Stimulated activated CD8-positive, alpha-beta memory T cell treated with anti-CD3 and anti-CD28 coated beads, Interleukin-15, amount 100 ng/mL, for 4 hours (primary cell): ENCODE measurements around the gene HID1.

Experiments
- DNase-seq, 2 donors: peaks; one replicate each; pipeline ENCODE4 v3.0.0-alpha.2; 2020; ENCODE audit warnings: low read depth in 2 of 2

HID1 gene

DNA sequence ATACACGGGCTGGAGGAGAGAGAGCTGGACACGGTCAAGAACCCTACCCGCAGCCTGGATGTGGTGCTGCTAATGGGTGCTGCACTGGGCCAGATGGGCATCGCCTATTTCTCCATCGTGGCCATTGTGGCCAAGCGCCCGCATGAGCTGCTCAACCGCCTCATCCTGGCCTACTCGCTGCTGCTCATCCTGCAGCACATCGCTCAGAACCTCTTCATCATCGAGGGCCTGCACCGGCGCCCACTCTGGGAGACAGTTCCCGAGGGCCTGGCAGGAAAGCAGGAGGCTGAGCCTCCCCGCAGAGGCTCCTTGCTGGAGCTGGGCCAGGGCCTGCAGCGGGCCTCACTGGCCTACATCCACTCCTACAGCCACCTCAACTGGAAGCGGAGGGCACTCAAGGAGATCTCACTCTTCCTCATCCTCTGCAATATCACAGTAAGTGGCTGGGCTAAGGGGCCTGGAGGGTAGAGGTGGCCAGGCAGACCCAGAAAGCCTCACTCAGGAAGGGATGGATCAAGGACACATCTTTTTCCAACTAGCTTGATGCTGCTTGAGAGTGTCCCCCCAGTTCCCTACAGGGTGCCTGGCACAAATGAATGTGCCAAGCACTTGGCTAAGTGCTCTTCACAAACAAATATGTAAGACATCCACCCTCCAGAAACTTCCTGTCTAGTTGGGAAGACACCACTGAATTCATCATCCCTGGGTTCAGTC, 25.4 kb downstream of the HID1 start:
- no peak for DNase-seq

DNA sequence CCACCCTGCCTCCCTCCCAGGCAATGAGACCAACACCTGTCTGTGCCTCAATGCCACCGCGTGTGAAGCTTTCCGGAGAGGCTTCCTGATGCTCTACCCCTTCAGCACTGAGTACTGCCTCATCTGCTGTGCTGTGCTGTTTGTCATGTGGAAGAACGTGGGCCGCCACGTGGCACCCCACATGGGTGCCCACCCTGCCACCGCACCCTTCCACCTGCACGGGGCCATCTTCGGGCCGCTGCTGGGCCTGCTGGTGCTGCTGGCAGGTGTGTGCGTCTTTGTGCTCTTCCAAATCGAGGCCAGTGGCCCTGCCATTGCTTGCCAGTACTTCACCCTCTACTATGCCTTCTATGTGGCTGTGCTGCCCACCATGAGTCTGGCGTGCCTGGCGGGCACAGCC, 25.9 kb downstream of the HID1 start:
- no peak for DNase-seq

DNA sequence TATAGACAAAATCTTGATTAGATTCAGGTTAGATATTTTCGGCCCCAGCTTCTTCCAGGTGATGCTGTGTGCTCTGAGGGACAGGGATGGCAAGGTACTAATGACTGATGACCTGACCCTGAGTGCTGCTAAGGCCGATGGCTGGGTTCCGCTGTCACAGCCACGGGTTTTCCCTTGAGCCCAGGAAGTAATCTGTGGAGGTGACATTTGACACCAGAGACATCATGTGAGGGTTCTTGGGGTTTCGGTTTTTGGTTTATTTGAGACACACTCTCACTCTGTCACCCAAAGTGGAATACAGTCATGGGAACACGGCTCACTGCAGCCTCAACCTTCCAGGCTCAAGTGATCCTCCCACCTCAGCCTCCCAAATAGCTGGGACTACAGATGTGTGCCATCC, 27.0 kb downstream of the HID1 start:
- DNase-seq = no peak

DNA sequence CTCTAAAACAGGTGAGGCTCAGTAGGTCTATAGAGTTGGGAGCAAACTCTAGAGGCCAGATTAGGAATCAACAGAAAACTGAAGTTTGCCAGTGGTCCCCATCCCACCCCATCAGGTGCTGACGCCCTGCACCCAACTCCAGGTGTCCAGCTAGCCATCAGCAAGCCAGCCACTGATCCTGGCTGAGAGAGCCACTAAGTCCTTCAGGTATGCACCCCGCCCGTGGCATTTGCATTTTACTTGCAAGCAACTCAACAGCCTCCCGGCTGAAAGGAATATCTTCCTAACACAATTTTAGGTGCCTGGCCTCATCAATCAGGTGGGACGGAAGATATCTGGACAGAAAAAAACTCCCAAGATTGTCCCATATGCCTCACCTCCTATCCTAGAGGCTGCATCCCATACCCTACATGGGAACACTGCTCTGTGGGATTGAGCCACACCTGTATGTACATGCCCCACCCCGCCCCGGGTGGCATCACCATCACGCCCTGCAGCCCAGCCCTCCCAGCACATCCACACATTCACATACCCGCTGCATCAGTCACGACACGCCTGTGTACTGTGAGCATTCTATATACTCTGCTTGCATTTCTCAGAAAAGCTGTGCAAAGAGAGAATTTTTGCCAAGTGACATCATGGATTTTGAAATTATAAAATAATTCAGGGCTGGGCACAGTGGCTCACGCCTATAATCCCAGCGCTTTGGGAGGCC, 28.6 kb downstream of the HID1 start:
- DNase-seq = no peak

DNA sequence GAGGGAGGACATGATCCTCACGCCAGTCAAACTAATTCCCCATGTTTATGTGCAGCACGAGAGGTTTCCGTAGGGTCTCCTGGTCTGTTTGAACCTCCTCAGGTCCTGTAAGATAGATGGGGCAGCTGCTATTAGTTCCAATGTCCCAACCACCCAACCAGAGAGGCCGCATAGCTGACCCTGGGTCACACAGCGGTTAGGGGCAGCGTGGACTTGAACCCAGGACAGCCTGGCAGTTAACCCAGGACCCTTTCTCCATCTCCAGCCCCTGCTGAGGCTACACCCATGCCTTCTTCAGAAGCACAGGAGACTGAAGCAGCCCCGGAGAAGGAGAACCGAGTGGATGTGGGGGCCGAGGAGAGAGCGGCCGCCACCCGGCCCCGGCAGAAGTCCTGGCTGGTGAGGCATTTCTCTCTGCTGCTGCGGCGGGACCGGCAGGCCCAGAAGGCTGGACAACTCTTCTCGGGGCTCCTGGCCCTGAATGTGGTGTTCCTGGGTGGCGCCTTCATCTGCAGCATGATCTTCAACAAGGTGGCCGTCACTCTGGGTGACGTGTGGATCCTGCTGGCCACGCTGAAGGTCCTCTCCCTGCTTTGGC, 31.3 kb downstream of the HID1 start:
- no peak for DNase-seq

DNA sequence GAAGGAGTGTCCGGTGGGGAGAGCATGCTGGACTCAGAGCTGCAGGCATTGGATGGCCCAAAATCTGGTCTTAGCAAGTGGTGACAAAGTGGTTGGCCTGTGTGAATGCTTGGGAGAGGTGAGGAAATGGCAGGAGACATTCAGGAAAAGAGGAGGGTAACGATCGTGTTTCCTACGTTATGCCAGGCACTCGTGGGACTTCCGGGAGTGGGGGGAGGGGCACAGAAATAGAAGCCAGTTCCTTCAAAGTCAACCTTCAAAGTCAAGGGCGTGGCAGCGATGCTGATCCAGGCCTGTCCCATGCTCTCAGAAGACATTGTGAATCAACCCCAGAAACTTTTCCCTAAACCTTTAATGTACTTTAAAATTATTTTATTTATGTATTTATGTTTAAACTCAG, 33.0 kb downstream of the HID1 start:
- DNase-seq = no peak

DNA sequence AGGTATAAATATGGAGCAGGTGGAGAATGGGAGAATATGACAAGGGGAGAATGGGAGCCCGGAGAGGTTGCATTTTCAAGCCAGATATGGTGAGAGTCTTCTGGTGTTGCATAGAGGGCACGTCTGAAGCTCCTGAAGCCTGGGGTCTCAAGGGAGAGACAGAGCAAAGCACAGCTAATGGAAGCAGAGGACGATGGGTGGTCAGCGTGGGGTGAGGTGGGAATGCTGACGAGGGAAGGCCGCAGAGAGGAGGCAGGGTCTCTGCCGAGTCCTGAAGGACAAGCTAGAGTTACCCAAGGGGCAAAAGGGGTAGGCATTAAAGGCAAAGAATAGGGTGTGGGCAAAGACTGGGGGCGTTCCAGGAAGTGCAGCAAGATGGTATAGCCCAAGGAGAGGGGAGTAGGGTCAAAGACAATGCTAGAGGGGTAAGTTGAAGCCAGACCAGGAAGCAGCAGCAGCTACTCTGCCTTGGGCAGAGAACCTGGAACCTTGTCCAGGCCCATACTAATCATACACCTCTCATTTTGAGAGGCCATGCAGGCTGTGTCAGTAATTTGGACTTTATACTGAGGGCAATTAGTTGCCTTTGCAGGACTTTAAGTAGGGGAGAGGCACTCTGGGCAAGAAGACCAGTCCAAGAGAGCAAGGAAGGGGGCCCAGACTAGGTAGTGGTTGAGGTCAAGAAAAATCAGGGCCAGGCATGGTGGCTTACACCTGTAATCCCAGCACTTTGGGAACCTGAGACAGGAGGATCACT, 34.2 kb downstream of the HID1 start:
- no peak for DNase-seq

DNA sequence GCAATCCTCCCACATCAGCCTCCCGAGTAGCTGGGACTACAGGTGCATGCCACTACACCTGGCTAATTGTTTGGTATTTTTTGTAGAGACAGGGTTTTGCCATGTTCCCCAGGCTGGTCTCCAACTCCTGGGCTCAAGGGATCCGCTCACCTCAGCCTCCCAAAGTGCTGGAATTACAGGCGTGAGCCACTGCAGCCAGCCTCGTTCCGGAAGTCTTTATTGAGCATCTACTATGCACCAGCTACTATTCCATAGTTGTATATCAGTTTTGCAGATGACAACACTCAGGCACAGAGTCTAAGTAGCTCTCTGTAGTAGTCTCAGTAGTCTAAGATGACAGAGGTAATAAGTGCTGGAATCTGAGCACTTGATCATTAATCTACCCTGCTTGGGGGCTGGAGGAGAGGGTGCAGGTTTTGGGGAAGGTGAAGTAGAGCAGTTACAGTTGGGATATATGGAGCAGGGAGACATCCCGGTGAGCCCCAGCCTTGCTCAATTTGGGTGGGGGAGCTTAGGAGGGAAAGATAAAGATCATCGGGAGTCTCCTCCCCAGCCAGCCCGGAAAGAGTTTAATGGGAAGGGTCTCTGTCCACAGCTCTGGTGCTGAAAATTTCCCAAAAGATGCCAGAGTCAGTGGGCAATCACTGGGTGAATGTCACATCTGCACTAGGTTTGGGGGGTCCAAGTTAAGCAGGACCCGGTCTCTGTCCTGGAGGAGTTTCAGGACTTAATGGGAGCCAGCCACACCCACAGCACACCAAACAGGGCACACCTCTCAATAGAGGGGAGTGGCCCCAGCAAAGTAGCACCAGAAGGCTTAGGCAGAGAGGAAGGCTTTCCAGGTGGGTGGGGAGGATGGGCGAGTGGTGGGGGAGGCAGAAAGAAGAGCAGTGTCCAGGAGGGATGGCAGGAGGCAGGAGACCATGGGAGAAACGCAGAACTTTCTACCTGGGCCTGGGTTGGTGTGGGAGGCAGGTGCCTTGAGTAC, 35.2 kb downstream of the HID1 start:
- no peak for DNase-seq

DNA sequence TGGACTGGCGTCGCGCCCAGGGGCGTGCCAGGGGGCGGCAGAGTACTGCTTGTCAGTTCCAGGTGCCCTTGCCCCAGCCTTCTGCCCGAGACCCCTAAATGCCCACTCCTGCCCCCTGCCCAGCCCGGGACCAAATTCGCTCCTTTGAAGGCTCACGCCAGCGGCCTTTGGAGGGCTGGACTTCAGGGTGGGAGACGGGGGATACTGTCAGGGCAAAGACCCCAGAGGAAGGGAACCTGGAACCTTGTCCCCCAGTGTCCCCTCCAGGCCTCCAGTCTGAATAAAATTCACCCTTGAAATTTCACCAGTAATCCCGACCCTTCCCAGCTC, 36.1 kb downstream of the HID1 start:
- DNase-seq = no peak

DNA sequence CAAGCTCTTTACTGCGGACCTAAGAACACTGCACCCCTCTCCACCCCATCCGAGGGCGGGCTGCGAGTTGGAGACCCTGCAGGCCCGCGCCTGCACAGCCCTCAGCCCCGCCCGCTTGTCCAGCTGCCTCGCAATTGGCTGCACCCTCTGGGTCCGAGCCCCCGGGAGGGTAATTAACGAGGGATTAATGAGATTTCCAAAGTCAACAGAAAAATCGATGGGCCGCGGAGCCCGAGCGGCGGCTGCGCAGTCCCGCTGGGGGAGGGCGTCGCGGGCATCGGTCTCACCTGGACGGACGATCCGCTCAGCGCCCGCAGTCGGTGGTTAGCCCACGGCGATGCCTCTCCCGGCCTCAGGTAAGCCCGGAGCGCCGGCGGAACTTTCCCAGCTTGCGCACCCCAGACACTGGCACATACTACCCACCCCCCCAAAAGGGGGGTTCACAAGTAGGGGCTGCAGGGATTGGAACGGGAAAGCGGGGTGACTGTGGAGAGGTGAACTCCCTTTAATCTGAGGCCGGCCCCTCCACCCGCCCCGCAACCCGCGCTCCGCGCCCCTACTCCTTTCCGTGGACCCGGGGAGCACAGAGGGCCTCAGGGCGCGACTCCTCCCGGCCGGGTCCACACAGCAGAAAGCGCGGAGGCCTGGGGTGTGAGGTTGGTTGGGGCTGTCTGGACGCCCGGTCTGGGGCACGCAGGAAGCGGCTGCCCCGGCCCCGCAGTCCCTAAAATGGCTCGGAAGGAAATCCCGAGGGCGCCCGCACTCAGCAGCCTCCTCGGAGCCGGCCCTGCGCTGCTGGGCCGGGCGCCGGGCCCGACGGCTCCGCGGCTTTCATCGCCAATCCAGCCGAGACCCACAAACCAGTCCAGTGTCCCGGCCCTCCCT, 36.7 kb downstream of the HID1 start, which contains the start of gene OTOP3:
OTOP3 (plus strand) TSS at position 314 of the 885 bp plus-strand sequence; CDS start at position 338, 24 bp downstream.
- no peak for DNase-seq

DNA sequence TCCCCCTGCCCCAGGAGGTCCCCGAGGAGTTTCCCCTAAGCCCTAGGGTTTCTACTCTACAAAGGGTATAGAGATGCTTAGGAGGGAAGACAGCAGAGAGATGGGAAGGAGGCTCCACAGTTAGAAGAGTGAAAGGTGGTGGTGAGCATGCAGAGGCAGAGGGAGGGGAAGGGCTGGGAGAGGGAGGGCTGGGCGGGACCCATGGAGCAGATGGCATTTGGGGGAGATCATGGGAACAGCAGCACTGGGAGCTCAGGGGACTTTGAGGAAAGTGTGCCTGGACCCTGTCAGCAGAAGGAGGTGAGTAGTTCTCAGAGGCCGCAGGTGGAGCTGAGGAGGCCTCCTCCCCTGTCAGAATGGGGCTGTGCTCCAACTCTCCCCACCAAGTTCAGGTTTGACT, 37.5 kb downstream of the HID1 start:
- no peak for DNase-seq

DNA sequence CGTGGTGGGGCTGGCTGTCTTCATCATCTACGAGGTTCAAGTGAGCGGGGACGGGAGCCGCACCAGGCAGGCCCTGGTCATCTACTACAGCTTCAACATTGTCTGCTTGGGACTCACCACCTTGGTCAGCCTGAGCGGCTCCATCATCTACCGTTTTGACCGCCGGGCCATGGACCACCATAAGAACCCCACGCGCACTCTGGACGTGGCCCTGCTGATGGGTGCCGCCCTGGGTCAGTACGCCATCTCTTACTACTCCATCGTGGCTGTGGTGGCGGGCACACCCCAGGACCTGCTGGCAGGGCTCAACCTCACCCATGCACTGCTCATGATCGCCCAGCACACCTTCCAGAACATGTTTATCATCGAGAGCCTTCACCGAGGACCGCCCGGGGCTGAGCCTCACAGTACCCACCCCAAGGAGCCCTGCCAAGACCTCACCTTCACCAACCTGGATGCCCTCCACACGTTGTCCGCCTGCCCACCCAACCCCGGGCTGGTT, 42.0 kb downstream of the HID1 start:
- DNase-seq = no peak

DNA sequence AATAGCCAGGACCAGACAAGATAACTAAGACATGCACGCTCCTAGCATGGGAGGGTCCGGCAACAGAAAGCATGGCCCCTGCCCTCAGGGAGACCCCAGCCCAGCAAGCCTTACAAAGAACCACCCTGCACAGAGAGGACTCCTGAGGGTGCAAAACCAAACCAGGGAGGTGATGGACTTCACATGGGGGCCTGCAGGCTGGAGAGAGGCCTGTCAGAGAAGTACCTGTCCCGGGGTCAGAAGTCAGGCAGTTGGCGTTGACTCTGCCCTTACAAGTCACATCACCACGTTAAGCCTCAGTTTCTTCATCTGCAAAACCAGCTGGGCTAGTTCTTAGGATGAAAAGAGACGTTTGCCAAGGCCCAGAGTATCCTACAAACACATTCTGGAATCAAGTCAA, 43.8 kb downstream of the HID1 start:
- no peak for DNase-seq

DNA sequence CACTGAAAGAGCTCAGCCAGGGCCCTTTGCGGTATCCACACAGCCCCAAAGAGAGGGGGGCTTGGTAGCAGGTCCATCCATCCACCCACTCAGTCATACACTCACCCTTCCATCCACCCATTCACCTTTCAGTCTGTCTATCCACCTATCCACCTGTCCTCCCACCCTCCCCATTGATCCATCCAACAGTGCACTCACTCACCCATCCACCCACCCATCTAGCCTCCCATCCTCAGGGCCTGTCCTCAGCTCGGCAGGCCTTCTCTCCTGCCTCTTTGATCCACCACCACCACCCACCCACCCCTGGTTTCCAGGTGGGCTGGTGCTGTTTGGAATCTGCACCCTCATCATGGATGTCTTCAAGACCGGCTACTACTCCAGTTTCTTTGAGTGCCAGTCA, 47.3 kb downstream of the HID1 start:
- DNase-seq = no peak

DNA sequence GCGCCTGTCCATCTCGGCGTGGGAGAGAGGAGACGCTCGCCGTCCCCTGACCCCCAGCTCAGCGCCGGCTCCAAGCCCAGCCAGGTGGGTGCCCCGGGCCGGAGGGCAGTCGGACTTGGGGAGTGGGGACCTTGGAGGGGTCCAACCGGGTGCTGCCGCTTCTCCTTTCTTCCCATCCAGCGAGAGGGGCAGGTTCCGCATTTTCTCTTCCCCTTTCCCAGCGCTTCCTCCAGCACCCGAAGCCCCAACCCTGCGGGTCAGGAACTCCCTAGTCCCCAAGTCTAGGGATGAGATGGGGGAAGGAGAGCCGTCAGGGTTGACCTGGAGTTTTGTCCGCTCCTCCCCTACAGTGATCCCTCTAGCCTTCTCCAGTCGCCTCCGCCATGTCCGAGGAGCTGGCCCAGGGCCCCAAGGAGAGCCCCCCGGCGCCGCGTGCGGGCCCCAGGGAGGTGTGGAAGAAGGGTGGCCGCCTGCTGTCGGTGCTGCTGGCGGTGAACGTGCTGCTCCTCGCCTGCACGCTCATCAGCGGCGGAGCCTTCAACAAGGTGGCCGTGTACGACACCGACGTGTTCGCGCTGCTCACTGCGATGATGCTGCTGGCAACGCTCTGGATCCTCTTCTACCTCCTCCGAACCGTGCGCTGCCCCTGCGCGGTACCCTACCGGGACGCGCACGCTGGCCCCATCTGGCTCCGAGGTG, 48.2 kb downstream of the HID1 start, which contains the start of gene OTOP2:
OTOP2 (plus strand) TSS at position 24 of the 699 bp plus-strand sequence; CDS start at position 384, 360 bp downstream.
- DNase-seq = no peak

DNA sequence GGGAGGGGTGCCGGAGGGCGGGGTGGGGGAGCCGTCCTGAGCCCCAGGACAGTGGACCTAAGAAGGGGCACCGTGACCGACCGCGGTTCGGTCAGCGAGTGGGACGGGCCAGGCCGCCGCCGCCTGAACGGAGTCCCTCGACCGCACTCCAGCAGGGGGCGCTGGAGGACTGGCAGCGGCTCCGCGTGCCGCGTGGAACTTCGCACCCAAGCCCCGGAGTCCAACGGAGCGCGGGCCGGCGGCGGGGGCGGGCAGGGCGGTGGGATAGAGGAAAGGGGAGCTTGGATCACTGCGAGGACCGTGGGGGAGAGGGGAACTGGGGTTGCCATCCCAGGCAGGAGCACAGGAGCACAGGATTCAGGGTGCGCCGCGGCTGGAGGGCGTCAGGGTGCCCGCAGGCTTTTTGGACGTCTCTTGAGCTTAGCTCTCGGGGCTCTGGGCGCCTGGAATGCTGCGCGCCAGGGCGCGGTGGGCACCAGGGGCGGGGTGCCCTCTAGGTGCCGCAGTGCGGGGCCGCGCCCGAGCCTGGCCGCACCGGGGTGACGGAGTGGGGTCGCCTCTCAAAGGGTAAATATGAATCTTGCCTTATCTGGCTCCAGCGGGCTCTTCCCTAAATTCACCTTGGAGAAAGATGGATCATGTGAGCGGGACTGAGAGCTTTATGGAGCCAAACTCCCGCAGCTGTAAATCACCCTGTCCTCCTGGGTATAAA, 48.9 kb downstream of the HID1 start:
- peak; percentile 33 to 43 for DNase-seq

DNA sequence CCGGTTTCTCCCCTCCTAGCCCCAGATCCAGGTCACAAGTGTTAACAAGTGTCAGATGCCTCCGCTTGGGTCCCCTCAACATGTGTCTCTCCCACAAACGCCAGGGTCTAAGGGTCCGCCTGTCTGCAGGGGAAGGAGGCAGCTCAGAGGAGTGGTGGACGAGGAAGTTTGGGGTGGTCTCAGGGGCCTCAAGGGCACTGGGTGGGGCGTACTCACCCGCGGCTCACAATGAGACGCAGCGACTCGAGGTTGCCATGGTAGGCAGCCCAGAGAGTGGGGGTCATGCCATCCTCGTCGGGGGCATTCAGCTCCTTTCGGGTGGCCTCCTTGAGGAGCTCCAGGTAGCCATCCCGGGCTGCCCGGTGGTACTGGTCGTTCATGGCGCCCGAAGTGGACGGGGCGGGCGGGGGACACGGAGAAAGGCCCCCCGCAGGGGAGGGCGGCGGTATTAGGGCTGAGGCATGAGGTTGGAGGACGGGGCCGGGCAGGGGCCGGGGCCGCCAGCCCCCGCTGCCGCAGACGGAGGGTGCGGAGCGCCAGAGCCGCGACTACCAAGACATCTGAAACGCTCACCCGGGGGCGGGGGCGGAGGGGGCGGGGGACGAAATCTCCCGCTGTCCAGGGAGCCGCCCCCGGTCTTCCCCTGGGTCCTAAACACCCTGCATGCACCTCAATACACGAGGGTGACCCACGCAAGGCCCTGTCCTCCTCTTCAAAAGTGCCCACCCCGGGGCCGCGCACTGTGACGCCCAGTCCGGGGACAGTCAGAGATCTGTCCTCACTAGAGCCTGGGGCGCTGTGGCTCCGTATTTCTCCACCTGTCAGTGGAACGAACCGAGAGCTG, 49.6 kb downstream of the HID1 start, which contains the start of gene USH1G:
USH1G (minus strand) TSS at position 562 of the 844 bp plus-strand sequence; CDS start at position 380, 182 bp downstream.
- DNase-seq = no peak
